OCI-LY3 (cell line): ENCODE results near the gene WARS2.

Source experiments
- EZH2phosphoT487 ChIP-seq: fragments of 200-600 bp; shearing (Covaris generic); IDR thresholded peaks from 2 replicates; pipeline ENCODE4 v1.6.1; 2018; ENCODE audit warnings: antibody characterized with exemption, mixed run types, low read depth
- TF ChIP-seq, protein P1 (sequence below): fragments of 200-600, 300-600 bp; sonication (generic); IDR thresholded peaks from 2 replicates; pipeline ENCODE4 v1.5.1; 2014; ENCODE audit warnings: antibody characterized with exemption, low read length, low read depth

- TF ChIP-seq, protein P1, sequence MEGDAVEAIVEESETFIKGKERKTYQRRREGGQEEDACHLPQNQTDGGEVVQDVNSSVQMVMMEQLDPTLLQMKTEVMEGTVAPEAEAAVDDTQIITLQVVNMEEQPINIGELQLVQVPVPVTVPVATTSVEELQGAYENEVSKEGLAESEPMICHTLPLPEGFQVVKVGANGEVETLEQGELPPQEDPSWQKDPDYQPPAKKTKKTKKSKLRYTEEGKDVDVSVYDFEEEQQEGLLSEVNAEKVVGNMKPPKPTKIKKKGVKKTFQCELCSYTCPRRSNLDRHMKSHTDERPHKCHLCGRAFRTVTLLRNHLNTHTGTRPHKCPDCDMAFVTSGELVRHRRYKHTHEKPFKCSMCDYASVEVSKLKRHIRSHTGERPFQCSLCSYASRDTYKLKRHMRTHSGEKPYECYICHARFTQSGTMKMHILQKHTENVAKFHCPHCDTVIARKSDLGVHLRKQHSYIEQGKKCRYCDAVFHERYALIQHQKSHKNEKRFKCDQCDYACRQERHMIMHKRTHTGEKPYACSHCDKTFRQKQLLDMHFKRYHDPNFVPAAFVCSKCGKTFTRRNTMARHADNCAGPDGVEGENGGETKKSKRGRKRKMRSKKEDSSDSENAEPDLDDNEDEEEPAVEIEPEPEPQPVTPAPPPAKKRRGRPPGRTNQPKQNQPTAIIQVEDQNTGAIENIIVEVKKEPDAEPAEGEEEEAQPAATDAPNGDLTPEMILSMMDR: no peak
- no peak for TF ChIP-seq EZH2phosphoT487
Observed at GRCh38 chr1:119115311-119115710, 25.1 kb downstream of the WARS2 start.
